C4-2B (cell line): ENCODE results near the gene AUTS2.

Experiments
- CTCF ChIP-seq: fragments of 450-650 bp; conservative IDR thresholded peaks from 2 replicates; pipeline ENCODE4 v1.5.1; 2017; ENCODE audit warnings: mild to moderate bottlenecking
- ZFX ChIP-seq: fragments of 450-650 bp; IDR thresholded peaks from 2 replicates; pipeline ENCODE4 v1.6.1; 2017

GRCh38 chr7:70463352-70463938, 865.2 kb downstream of the AUTS2 start:
- TF ChIP-seq CTCF, result no peak
- no peak for TF ChIP-seq ZFX
